ENCODE data around the gene ARHGAP9. TPM values are rescaled to one million over a fixed set of nuclear protein-coding genes. Genes with fewer than 3 reads are reported as not detected.

The ARHGAP9 gene
- total and polyA plus RNA-seq, 2 donors (not counting 1 experiment from before 2014, with no cell fraction given): under 0.01 to 0.08 TPM

- DNase-seq (ENCODE audit: low read depth in 2 of 2): no peak
- Histone ChIP-seq H3K9ac (ENCODE audit: insufficient read depth, low read length) (no peak overlapping the region), H3K36me3 (ENCODE audit: control insufficient read depth, insufficient read depth, low read length) (peaks cover 16% of the 10 kb centered on the region), H4K20me1 (ENCODE audit: control insufficient read depth, extremely low read depth, insufficient read depth, low read length) (no peaks in the 10 kb centered on the region), H3K27ac (ENCODE audit: insufficient read depth, low read length) (no peak overlapping the region), H3K27me3 (ENCODE audit: control insufficient read depth, insufficient read depth, low read length) (no peaks in the 10 kb centered on the region), H3K9me3 (ENCODE audit: control insufficient read depth, insufficient read depth, low read depth, low read length) (no peaks in the 10 kb centered on the region), H3K4me3 (replicated peaks in 1 of 4; ENCODE audit: control extremely low read depth in 1 of 4, insufficient read depth in 1 of 4, low read depth in 3 of 4, low read length in 4 of 4) (peak overlapping the region in 3 of 4 experiments; percentile 14 to 91 (median 68)), H2AFZ (ENCODE audit: low read length) (no peak overlapping the region), H3K4me2 (ENCODE audit: extremely low read depth, insufficient read depth, low read length) (peak overlapping the region; percentile 89), H3K79me2 (ENCODE audit: control insufficient read depth, insufficient read depth, low read length) (peaks cover 25% of the 10 kb centered on the region), H3K4me1 (ENCODE audit: control insufficient read depth, extremely low read depth, insufficient read depth, low read length) (peaks cover 19% of the 10 kb centered on the region)
- TF ChIP-seq EZH2 (IDR thresholded peaks at IDR 0.05; ENCODE audit: low read length, missing control alignments): no peak
- TF ChIP-seq, protein P1, sequence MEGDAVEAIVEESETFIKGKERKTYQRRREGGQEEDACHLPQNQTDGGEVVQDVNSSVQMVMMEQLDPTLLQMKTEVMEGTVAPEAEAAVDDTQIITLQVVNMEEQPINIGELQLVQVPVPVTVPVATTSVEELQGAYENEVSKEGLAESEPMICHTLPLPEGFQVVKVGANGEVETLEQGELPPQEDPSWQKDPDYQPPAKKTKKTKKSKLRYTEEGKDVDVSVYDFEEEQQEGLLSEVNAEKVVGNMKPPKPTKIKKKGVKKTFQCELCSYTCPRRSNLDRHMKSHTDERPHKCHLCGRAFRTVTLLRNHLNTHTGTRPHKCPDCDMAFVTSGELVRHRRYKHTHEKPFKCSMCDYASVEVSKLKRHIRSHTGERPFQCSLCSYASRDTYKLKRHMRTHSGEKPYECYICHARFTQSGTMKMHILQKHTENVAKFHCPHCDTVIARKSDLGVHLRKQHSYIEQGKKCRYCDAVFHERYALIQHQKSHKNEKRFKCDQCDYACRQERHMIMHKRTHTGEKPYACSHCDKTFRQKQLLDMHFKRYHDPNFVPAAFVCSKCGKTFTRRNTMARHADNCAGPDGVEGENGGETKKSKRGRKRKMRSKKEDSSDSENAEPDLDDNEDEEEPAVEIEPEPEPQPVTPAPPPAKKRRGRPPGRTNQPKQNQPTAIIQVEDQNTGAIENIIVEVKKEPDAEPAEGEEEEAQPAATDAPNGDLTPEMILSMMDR (conservative IDR thresholded peaks at IDR 0.05 in 1 of 2, IDR thresholded peaks at IDR 0.05 in 1 of 2; ENCODE audit: low read depth in 1 of 2, low read length in 2 of 2): no peak
These were observed 45.3 kb upstream of the ARHGAP9 start for GRCh38 chr12:57524814-57525614.

DNA sequence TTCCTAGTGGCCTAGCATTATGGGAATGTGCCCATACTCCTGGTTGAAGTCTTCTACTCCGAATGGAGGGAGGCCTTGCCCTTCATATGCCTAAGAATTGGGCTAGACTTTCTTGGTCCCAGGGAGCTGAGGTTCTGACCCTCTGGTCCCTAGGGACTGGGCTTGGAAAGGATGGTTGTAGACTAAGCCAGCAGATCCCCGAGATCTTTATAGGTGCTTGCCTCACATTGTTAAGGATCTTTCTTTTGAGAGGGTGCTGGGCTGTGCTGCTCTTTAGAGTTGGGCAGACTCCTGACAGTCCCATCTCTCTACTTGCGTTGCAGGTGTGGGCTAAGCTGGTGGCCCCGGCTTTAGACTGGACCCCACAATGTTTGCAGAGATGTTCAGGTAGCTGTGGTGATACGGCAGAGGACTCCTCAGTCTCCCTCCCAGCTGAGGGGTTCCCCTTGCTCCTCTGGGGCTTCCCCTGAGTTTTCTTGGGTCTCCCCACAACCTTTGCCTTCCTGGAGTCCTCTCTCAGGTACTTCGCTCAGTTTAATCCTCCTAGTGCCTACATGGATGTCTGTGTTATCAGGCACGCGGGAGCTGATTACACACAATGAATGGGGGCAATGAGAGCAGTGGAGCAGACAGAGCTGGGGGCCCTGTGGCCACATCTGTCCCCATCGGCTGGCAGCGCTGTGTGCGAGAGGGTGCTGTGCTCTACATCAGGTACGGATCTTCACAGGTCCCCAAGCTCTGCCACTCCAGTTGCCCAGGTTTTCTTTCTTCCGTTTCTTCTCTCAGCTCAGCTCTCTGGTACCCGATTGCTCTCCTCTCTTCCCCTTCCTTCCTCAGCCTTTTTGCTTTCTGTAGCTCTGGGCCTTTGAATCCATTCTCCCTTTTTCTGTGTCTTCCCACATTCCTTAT is 44.3 kb upstream of the ARHGAP9 start:
- TF ChIP-seq, protein P1 (conservative IDR thresholded peaks at IDR 0.05 in 1 of 2, IDR thresholded peaks at IDR 0.05 in 1 of 2; ENCODE audit: low read depth in 1 of 2, low read length in 2 of 2): no peak
- no peak for TF ChIP-seq EZH2 (IDR thresholded peaks at IDR 0.05; ENCODE audit: low read length, missing control alignments)
- DNase-seq (ENCODE audit: low read depth in 2 of 2): no peak
- Histone ChIP-seq H4K20me1 (ENCODE audit: control insufficient read depth, extremely low read depth, insufficient read depth, low read length) (no peaks in the 10 kb centered on the region), H3K4me1 (ENCODE audit: control insufficient read depth, extremely low read depth, insufficient read depth, low read length) (peaks cover 19% of the 10 kb centered on the region), H3K27ac (ENCODE audit: insufficient read depth, low read length) (peak overlapping the region; percentile 69), H3K36me3 (ENCODE audit: control insufficient read depth, insufficient read depth, low read length) (peaks cover 11% of the 10 kb centered on the region), H3K9ac (ENCODE audit: insufficient read depth, low read length) (peak overlapping the region; percentile 65), H3K9me3 (ENCODE audit: control insufficient read depth, insufficient read depth, low read depth, low read length) (no peaks in the 10 kb centered on the region), H3K4me3 (replicated peaks in 1 of 4; ENCODE audit: control extremely low read depth in 1 of 4, insufficient read depth in 1 of 4, low read depth in 3 of 4, low read length in 4 of 4) (peak overlapping the region; percentile 68 to 91 (median 88)), H2AFZ (ENCODE audit: low read length) (no peak overlapping the region), H3K79me2 (ENCODE audit: control insufficient read depth, insufficient read depth, low read length) (peaks cover 36% of the 10 kb centered on the region), H3K27me3 (ENCODE audit: control insufficient read depth, insufficient read depth, low read length) (no peaks in the 10 kb centered on the region), H3K4me2 (ENCODE audit: extremely low read depth, insufficient read depth, low read length) (peak overlapping the region; percentile 89)
